HG03196 (cell line): ENCODE measurements around the gene ARID2.
A peak's percentile ranks its signal among the peaks of the same experiment; 100 is the strongest.

Source experiments
- ATAC-seq: cut with Tn5 transposase; IDR thresholded peaks from one replicate; pipeline ENCODE4 v1.9.1; 2021; ENCODE audit not compliant: unreplicated experiment

ARID2 gene

DNA sequence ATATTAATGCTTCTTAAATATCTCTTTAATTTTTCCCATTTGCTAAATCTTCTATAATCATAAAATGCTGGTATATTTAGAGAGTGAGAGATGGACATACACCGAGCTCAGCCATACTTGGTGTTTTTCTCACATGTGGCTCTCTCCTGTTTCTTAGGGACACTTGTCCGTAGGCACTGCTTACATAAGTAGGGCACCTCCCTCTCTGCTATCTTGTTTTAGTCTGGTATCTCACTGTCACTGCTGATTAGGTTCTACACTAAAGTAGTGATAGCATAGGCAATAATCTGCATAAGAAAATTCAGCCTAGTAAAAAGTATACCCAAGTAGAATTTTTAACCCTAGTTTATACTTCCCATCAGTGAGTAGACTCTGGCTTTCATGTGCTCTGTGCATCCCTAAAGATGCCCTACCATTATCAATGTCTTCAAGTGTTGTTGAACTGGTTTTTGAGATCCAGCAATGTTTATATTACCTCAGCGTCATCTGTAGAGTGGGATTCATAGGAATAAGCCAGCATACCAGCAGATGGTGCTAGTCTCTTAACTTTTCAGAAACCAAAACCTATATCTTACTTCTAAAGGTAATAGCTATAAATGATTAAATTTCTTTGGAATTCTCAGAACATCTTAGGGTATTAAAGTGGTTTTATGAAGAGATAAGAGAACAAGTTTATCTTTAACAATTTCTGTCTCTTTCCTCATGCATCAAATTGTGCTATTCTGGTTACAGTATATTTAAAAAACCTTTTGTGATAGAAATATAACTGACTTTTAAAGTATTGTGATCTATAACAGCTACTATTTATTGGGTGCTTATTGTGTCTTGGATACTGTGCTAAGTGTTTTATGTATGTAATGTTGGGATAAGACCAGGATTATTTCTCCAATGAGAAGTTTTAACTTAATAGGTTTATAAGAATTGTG lies 32.9 kb downstream of the ARID2 start:
- peak; percentile 58 for ATAC-seq

- no peak for ATAC-seq
Measured at GRCh38 chr12:45763381-45763780, 33.9 kb downstream of the ARID2 start.

- ATAC-seq, result no peak
Measured at GRCh38 chr12:45768194-45768593, 38.7 kb downstream of the ARID2 start.

GRCh38 chr12:45773747-45774146 lies 44.2 kb downstream of the ARID2 start:
- no peak for ATAC-seq

- ATAC-seq, result no peak
Measured at GRCh38 chr12:45774508-45775162, 45.1 kb downstream of the ARID2 start.

- no peak for ATAC-seq
Measured at GRCh38 chr12:45775465-45775864, 46.0 kb downstream of the ARID2 start.

- ATAC-seq, result no peak
Measured at GRCh38 chr12:45775964-45776363, 46.5 kb downstream of the ARID2 start.

DNA sequence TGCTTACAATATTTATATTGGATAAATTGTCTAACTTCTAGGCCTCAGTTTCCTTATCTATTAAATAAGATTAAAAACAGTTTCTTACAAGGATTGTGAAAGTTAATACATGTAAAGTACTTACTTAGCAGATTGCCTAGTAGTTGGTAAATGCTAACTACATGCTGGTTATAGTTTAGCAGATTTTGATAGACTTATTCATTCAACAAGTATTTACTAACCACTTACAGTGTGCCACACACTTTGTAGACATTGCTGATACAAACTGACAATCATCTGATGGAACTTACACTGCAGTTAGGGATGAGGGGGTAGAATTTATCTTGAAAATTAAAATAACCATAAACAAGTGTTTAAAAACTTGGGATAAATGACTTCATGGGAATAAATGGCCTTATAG lies 50.4 kb downstream of the ARID2 start:
- no peak for ATAC-seq

DNA sequence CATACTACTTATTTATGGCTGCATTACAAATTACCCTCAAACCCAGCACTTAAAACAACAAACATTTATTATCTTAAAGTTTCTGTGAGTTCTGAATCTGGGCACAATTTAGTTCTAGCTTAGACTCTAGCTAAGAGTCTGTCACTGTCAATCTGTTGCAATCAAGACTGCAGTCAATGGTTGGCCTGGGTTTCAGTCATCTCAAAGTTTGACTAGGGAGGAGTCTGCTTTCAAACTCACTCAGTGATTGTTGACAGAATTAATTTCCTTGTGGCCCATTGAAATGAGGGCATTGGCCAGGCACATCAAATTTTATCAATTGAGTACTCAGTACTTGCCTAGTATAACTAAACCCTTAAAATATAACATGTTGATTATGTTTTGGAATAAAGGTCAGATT lies 51.6 kb downstream of the ARID2 start:
- ATAC-seq, result no peak

DNA sequence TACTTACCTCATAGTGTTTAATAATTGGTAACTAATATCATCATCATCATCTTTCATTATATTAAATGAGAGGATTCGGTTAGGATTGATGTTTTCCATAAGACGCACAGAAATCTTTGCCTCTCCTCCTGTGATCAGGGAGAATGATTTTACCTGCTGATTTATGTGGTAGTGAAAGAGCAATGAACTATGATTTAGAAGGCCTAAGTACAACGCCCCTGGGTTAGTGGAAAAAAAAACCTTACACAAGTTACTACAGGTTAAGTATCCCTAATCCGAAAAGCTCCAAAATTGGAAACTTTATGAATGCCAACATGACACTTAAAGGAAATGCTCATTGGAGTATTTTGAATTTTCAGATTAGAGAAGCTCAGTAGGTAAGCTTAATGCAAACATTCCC lies 55.8 kb downstream of the ARID2 start:
- no peak for ATAC-seq

DNA sequence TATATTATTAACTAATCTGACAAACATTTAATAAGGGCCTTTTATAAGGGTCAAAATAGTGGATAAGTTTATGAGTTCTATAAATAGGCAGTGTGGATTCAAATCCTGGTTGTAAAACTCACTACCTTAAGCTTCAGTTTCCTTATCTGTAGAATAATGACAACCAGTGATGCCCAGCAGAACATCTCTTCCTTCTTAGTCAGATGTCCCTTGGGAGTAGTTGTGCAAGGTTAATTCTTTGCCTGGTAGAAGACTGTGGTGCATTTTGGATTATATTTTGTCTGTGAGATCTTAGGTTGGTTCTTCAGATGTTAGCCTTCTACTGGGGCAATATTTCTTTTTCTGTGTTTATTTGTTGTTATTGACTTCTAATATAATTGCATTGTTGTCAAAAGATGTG lies 59.5 kb downstream of the ARID2 start:
- peak; percentile 78 for ATAC-seq

DNA sequence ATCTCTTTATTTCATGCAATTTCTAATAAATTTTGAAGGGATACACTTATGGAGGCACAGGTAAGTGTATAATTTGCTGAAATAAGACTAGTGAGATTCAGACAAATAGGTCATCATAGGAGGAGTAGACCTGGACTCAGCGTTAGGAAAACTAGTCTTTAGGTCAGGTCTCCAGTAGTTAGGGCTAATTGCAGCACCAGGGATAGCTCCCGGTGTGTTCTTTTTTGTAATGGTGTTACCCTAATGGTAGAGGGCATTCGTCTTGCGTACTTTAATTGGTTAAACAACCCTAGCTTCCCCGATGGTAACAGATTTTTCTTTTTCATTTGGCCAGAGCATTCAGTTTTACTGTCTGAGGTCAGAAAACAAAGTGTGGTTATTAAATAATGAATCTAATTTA lies 64.9 kb downstream of the ARID2 start:
- no peak for ATAC-seq

DNA sequence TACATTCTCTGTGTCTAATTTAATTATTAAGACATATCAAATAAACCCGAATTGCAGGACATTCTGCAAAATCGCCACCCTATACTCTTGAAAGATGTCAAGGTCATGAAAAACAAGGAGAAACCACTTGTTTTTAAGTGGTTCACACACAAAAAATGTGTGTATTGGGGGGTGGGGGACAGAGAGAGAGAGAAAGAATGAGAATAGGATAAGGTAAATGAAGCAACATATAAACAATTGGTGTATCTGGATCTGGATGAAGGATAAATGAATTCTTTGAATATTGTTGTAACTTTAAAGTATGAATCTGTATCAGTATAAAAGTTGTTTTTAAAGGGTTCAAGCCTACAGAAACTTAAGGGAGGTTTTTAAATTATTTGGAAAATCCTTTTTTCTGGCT lies 72.1 kb downstream of the ARID2 start:
- no peak for ATAC-seq

DNA sequence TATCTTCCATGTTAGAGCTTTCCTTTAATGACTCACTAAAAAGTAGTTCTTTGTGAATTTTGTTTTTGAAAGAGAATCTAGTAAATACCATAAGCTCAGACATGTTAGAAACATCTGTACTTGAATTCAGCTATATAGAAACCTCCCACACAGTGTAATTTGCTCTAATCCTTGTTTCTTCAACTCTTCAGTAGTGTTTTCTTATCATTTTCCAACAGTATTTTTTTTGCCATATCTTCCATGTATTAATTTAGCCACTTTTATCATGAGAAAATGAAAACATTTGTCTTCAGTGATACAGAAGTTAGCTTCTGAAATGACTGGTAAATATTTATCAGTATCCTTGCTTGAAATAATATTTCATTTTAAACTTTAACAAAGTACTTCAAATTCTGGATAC lies 73.6 kb downstream of the ARID2 start:
- no peak for ATAC-seq

- no peak for ATAC-seq
Measured at GRCh38 chr12:45816652-45817051, 87.1 kb downstream of the ARID2 start.

DNA sequence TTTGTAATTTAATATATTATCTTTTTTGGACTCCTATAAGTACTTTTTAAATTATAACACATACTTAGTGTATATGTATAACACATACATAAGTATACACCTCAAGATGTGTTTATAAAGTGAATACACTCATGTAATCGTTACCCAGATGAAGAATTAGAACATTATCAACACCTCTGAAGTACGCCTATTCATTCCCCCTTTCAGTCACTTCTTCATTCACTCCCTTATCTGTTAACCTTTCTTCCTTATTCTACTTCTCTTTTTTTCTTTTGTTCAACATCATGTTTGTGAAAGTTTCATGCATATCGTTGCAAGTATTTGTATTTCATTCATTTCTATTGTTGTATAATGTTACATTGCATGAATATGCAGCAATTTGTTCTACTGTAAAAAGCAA lies 98.5 kb downstream of the ARID2 start:
- ATAC-seq, result no peak

DNA sequence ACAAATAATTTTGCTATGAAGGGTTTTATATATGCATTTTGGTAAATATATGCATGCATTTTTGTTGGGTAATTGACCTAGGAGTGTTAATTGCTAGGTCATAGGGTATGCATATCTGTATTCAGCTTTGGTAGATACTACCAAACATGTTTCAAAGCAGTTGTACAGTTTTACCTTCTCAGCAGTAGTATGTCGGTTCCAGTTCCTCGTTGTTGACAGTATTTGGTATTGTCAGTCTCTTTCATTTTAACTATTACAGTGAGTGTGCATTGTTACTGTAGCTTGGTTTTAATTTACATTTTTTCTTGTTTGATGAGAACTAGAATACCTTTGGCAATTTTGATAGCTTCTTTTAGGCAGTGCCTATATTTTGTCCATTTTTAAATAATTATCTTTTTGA lies 98.9 kb downstream of the ARID2 start:
- no peak for ATAC-seq

DNA sequence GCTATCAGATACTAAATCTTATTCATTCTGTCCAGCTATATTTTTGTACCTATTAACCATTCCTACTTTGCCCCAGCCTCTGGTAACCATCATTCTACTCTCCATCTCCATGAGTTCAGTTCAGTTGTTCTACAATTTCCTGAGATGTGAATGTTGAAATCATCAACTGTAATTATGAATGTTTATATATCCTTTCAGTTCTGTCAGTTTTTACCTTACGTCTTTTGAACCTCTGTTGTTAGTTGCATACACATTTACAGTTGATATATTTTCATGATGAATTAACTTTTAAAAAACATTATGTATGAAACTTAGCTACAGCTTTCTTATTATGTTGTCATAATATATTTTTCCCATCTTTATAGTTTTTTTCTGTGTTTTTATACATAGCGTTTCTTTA lies 102.1 kb downstream of the ARID2 start:
- ATAC-seq, result no peak

GRCh38 chr12:45833401-45833800 lies 103.9 kb downstream of the ARID2 start:
- ATAC-seq, result no peak

DNA sequence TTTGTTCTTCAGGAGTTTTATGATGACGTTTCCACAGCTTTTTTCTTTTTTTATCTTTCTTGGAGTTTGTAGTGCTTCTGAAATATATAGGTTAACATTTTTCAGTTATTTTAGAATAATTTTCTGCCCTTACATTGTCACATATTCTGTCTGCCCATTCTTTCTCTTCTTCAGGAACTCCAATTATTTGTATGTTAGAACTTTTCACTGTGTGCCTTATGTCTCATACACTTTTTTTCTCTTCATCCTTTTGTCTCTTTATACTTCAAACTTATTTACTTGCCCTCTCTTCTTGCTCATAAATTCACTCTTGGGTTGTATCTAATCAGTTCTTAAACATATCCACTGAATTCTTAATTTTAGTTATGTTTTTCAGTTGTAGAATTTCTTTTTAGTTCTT lies 105.3 kb downstream of the ARID2 start:
- no peak for ATAC-seq

GRCh38 chr12:45839917-45840316 lies 110.4 kb downstream of the ARID2 start:
- ATAC-seq, result no peak

- ATAC-seq, result no peak
Measured at GRCh38 chr12:45849289-45849688, 119.8 kb downstream of the ARID2 start.
